GM23338 (cell line): Measurements from ENCODE around the gene CEP68. TPM values are rescaled to one million over a fixed set of nuclear protein-coding genes. Genes with fewer than 3 reads are reported as not detected.

Experiments
- ATAC-seq: fragments of 200-7000 bp; cut with Tn5 transposase; 3 replicates; pipeline ENCODE4 v1.9.1; 2020
- DNase-seq: peaks from one replicate; pipeline ENCODE4 v3.0.0-alpha.2; 2015; ENCODE audit warnings: low spot score
- H2AFZ ChIP-seq: fragments of 200-600 bp; sonication (generic); 2 replicates; pipeline ENCODE4 v1.8.0; 2016; ENCODE audit warnings: antibody characterized with exemption, mild to moderate bottlenecking, moderate library complexity
- H3F3A ChIP-seq: fragments of 200-600 bp; sonication (generic); replicated peaks from 2 replicates; pipeline ENCODE4 v1.8.0; 2017; ENCODE audit warnings: antibody characterized with exemption, mixed run types, low read depth
- H3K27ac ChIP-seq: fragments of 200-600 bp; sonication (generic); 2 replicates; pipeline ENCODE4 v1.6.1; 2016; ENCODE audit warnings: low read depth
- H3K27me3 ChIP-seq: fragments of 200-600 bp; sonication (generic); 2 replicates; pipeline ENCODE4 v1.8.0; 2016; ENCODE audit warnings: mild to moderate bottlenecking, mixed run types, moderate library complexity; ENCODE audit not compliant: insufficient read depth
- H3K36me3 ChIP-seq: fragments of 200-600 bp; sonication (generic); 2 replicates; pipeline ENCODE4 v1.8.0; 2016; ENCODE audit warnings: mild to moderate bottlenecking; ENCODE audit not compliant: insufficient read depth
- H3K4me1 ChIP-seq: fragments of 200-600 bp; sonication (generic); 2 replicates; pipeline ENCODE4 v1.8.0; 2016; ENCODE audit warnings: mild to moderate bottlenecking, moderate library complexity; ENCODE audit not compliant: insufficient read depth
- H3K4me2 ChIP-seq: fragments of 200-600 bp; sonication (generic); 2 replicates; pipeline ENCODE4 v1.7.1; 2017; ENCODE audit warnings: mixed run types
- H3K4me3 ChIP-seq: fragments of 200-600 bp; sonication (generic); 2 replicates; pipeline ENCODE4 v1.6.1; 2016; ENCODE audit warnings: mixed run types
- H3K79me2 ChIP-seq: fragments of 200-600 bp; sonication (generic); replicated peaks from 2 replicates; pipeline ENCODE4 v1.8.0; 2017; ENCODE audit warnings: mild to moderate bottlenecking; ENCODE audit not compliant: insufficient read depth
- H3K9me2 ChIP-seq: fragments of 200-600 bp; sonication (generic); 2 replicates; pipeline ENCODE4 v1.8.0; 2017; ENCODE audit not compliant: insufficient read depth
- H4K20me1 ChIP-seq: fragments of 200-600 bp; sonication (generic); replicated peaks from 2 replicates; pipeline ENCODE4 v1.8.0; 2017; ENCODE audit warnings: mild to moderate bottlenecking; ENCODE audit not compliant: insufficient read depth
- H3K27ac Mint-ChIP-seq: 2 replicates; pipeline ENCODE4 v1.8.0; 2020; ENCODE audit warnings: inconsistent platforms, mild to moderate bottlenecking, moderate library complexity, mixed read lengths
- H3K27me3 Mint-ChIP-seq: 3 replicates; pipeline ENCODE4 v1.8.0; 2022; ENCODE audit warnings: low read depth, mild to moderate bottlenecking, moderate library complexity, mixed read lengths, inconsistent platforms; ENCODE audit not compliant: insufficient read depth, poor library complexity
- H3K36me3 Mint-ChIP-seq: 3 replicates; pipeline ENCODE4 v1.8.0; 2021; ENCODE audit warnings: low read depth, mild to moderate bottlenecking, inconsistent platforms, moderate library complexity, mixed read lengths
- H3K4me1 Mint-ChIP-seq: 3 replicates; pipeline ENCODE4 v1.8.0; 2020; ENCODE audit warnings: mild to moderate bottlenecking, inconsistent platforms, mixed read lengths
- H3K4me3 Mint-ChIP-seq: 3 replicates; pipeline ENCODE4 v1.8.0; 2021; ENCODE audit warnings: moderate library complexity, mild to moderate bottlenecking, inconsistent platforms, mixed read lengths
- H3K9me3 Mint-ChIP-seq: 3 replicates; pipeline ENCODE4 v1.8.0; 2020; ENCODE audit warnings: moderate library complexity, mild to moderate bottlenecking, inconsistent platforms, mixed read lengths
- CREB1 ChIP-seq: fragments of 250-450 bp; sonication (Bioruptor Pico); IDR thresholded peaks from 2 replicates; pipeline ENCODE4 v1.5.0; 2020; ENCODE audit warnings: low read depth, mild to moderate bottlenecking, moderate library complexity
- CTCF ChIP-seq, 2 experiments: fragments of 200-600 bp in 1 of 2; sonication (generic) in 1 of 2; conservative IDR thresholded peaks; 2 replicates each; pipeline versions ENCODE4 v1.5.1 to v1.6.1; 2016 to 2017; ENCODE audit warnings: antibody characterized with exemption in 2 of 2, low read depth in 2 of 2, mild to moderate bottlenecking in 2 of 2, moderate library complexity in 1 of 2
- ETS1 ChIP-seq: IDR thresholded peaks from 2 replicates; pipeline ENCODE4 v1.6.1; 2016; ENCODE audit warnings: antibody characterized with exemption
- EZH2 ChIP-seq: fragments of 200-600 bp; sonication (generic); IDR thresholded peaks from one replicate; pipeline ENCODE4 v1.8.0; 2017; ENCODE audit warnings: antibody characterized with exemption, mild to moderate bottlenecking, low read depth; ENCODE audit not compliant: unreplicated experiment
- EZH2phosphoT487 ChIP-seq: fragments of 200-600 bp; sonication (generic); IDR thresholded peaks from one replicate; pipeline ENCODE4 v1.8.1; 2018; ENCODE audit warnings: antibody characterized with exemption; ENCODE audit not compliant: unreplicated experiment
- JUNB ChIP-seq: IDR thresholded peaks from one replicate; pipeline ENCODE4 v1.6.1; 2016; ENCODE audit warnings: antibody characterized with exemption; ENCODE audit not compliant: unreplicated experiment
- NANOG ChIP-seq: IDR thresholded peaks from 2 replicates; pipeline ENCODE4 v1.6.1; 2016; ENCODE audit warnings: antibody characterized with exemption, borderline replicate concordance
- POLR2AphosphoS5 ChIP-seq: IDR thresholded peaks from 2 replicates; pipeline ENCODE4 v1.6.1; 2016; ENCODE audit warnings: antibody characterized with exemption, low read depth
- REST ChIP-seq: IDR thresholded peaks from one replicate; pipeline ENCODE4 v1.6.1; 2018; ENCODE audit warnings: antibody characterized with exemption; ENCODE audit not compliant: unreplicated experiment
- STAT1 ChIP-seq: IDR thresholded peaks from one replicate; pipeline ENCODE4 v1.6.1; 2016; ENCODE audit warnings: antibody characterized with exemption; ENCODE audit not compliant: unreplicated experiment
- ZNF114 ChIP-seq: fragments of 250-450 bp; sonication (Bioruptor Pico); IDR thresholded peaks from 2 replicates; pipeline ENCODE4 v1.5.0; 2020; ENCODE audit warnings: mild to moderate bottlenecking, moderate library complexity
- ZNF331 ChIP-seq: fragments of 250-450 bp; sonication (Bioruptor Pico); IDR thresholded peaks from 2 replicates; pipeline ENCODE4 v1.5.0; 2020; ENCODE audit warnings: low read depth, mild to moderate bottlenecking, moderate library complexity
- ZNF462 ChIP-seq: fragments of 250-450 bp; sonication (Bioruptor Pico); IDR thresholded peaks from 2 replicates; pipeline ENCODE4 v1.5.0; 2020; ENCODE audit warnings: mild to moderate bottlenecking, moderate library complexity
- polyA plus RNA-seq: library from polyadenylated mRNA; unstranded; fragments of >200 nt; fragmentation: Nextera tagmentation; extraction: Ambion mirVana; gene quantifications from 2 replicates; pipeline ENCODE4 v1.2.1, GENCODE V29; 2016
- total RNA-seq: library from RNA; depleted of rRNA; stranded (reverse); fragments of >200 nt; shearing (Covaris generic); gene quantifications from 2 replicates; pipeline ENCODE4 v1.2.3, GENCODE V29; 2014

Gene CEP68
- total and polyA plus RNA-seq, 2 experiments from 2014 or later: 13.0 to 24.4 TPM

- H3K36me3 ChIP-seq: peaks cover 4% of the 10 kb centered on the region; the same call in 1 of the 2 replicates
- H4K20me1 ChIP-seq: peaks cover 6% of the 10 kb centered on the region; the same call in 1 of the 2 replicates
- Mint-ChIP-seq H3K27me3 (no peaks in the 10 kb centered on the region), H3K27ac (no peak overlapping the region), H3K9me3 (no peaks in the 10 kb centered on the region), H3K36me3 (peaks cover 33% of the 10 kb centered on the region), H3K4me1 (peaks cover 24% of the 10 kb centered on the region), H3K4me3 (no peak overlapping the region)
- peaks cover 11% of the 10 kb centered on the region for H3K4me1 ChIP-seq
- ATAC-seq (no peak), DNase-seq (no peak)
- H3K27me3 ChIP-seq: no peaks in the 10 kb centered on the region
- peaks cover 3% of the 10 kb centered on the region for H3F3A ChIP-seq
- no peaks in the 10 kb centered on the region for H3K9me2 ChIP-seq
- no peak overlapping the region for H3K4me2 ChIP-seq
- no peak overlapping the region for H3K4me3 ChIP-seq
- H2AFZ ChIP-seq: no peak overlapping the region
- H3K27ac ChIP-seq: no peak overlapping the region
- H3K79me2 ChIP-seq: no peaks in the 10 kb centered on the region
- TF ChIP-seq ETS1: no peak
- TF ChIP-seq REST: no peak
- TF ChIP-seq POLR2AphosphoS5: no peak
- no peak for TF ChIP-seq CTCF (conservative IDR thresholded peaks at IDR 0.05; ENCODE audit: low read depth in 2 of 2)
- TF ChIP-seq EZH2: no peak
- TF ChIP-seq ZNF114: no peak
- TF ChIP-seq NANOG: no peak
- no peak for TF ChIP-seq ZNF462 (CRISPR knock-in tag)
- no peak for TF ChIP-seq JUNB
- TF ChIP-seq STAT1: no peak
- TF ChIP-seq EZH2phosphoT487: no peak
- TF ChIP-seq CREB1 (CRISPR knock-in tag): no peak
- no peak for TF ChIP-seq ZNF331
These were observed 19.0 kb upstream of the CEP68 start for GRCh38 chr2:65037178-65037577.
